ENCODE measurements around the gene FAM120B. TPM values are rescaled to one million over a fixed set of nuclear protein-coding genes. Genes with fewer than 3 reads are reported as not detected.

FAM120B gene
- total RNA-seq, 4 donors from 2014 or later = 24.6 to 40.3 (median 31.9) TPM

GRCh38 chr6:170307080-170307545 lies 555 bp downstream of the FAM120B start:
- H3K27ac ChIP-seq = peak overlapping the region; percentile 72 to 96 (median 90)
- H3K9me3 ChIP-seq = no peaks in the 10 kb centered on the region
- whole genome bisulfite sequencing, 2 donors (ENCODE audit: low coverage in 1 of 2) = 4 to 5% methylated on average over 13 to 15 of the region's 15 CpGs
- no peak for ATAC-seq
- H3K36me3 ChIP-seq = peaks cover 0 to 6% of the 10 kb centered on the region in 2 donors
- H3K27me3 ChIP-seq = no peaks in the 10 kb centered on the region
- no peak for TF ChIP-seq CTCF (IDR thresholded peaks at IDR 0.05)
- TF ChIP-seq POLR2A (IDR thresholded peaks at IDR 0.05) = no peak
- TF ChIP-seq EP300 (IDR thresholded peaks at IDR 0.05) = no peak
- no peak for TF ChIP-seq POLR2AphosphoS5 (IDR thresholded peaks at IDR 0.05)
- peak overlapping the region; percentile 88 to 97 for H3K4me3 ChIP-seq
- peaks cover 9 to 54% (median 12%) of the 10 kb centered on the region in 3 donors for H3K4me1 ChIP-seq

- WGBS, 2 donors (ENCODE audit: low coverage in 1 of 2) = 95 to 100% methylated on average over 1 of the region's 1 CpG
- ATAC-seq = no peak
Measured at GRCh38 chr6:170308761-170309160, 2.2 kb downstream of the FAM120B start.

GRCh38 chr6:170311696-170312095 lies 5.1 kb downstream of the FAM120B start:
- Histone ChIP-seq H3K36me3 (peaks cover 0 to 6% of the 10 kb centered on the region in 2 donors), H3K27ac (no peak overlapping the region), H3K27me3 (no peaks in the 10 kb centered on the region), H3K4me1 (peaks cover 12 to 63% (median 12%) of the 10 kb centered on the region in 3 donors), H3K9me3 (no peaks in the 10 kb centered on the region), H3K4me3 (no peak overlapping the region)
- TF ChIP-seq POLR2AphosphoS5 (IDR thresholded peaks at IDR 0.05) (no peak), CTCF (IDR thresholded peaks at IDR 0.05) (no peak), POLR2A (IDR thresholded peaks at IDR 0.05) (no peak), EP300 (IDR thresholded peaks at IDR 0.05) (no peak)
- no peak for ATAC-seq
- WGBS, 2 donors (ENCODE audit: low coverage in 1 of 2) = 65 to 74% methylated on average over 5 of the region's 5 CpGs

More at GRCh38 chr6:170308761-170309160, 2.2 kb downstream of the FAM120B start:
- TF ChIP-seq POLR2A (IDR thresholded peaks at IDR 0.05) = no peak
- TF ChIP-seq EP300 (IDR thresholded peaks at IDR 0.05) = no peak
- TF ChIP-seq CTCF (IDR thresholded peaks at IDR 0.05) = no peak
- TF ChIP-seq POLR2AphosphoS5 (IDR thresholded peaks at IDR 0.05) = no peak
- peaks cover 9 to 65% (median 12%) of the 10 kb centered on the region in 3 donors for H3K4me1 ChIP-seq
- no peak overlapping the region for H3K4me3 ChIP-seq
- H3K27me3 ChIP-seq = no peaks in the 10 kb centered on the region
- H3K36me3 ChIP-seq = peaks cover 0 to 6% of the 10 kb centered on the region in 2 donors
- H3K9me3 ChIP-seq = no peaks in the 10 kb centered on the region
- no peak overlapping the region for H3K27ac ChIP-seq

GRCh38 chr6:170312876-170313275 lies 6.3 kb downstream of the FAM120B start:
- Histone ChIP-seq H3K27ac (no peak overlapping the region), H3K36me3 (peaks cover 0 to 11% of the 10 kb centered on the region in 2 donors), H3K9me3 (no peaks in the 10 kb centered on the region), H3K4me3 (no peak overlapping the region), H3K27me3 (no peaks in the 10 kb centered on the region), H3K4me1 (peaks cover 6 to 54% (median 7%) of the 10 kb centered on the region in 3 donors)
- TF ChIP-seq CTCF (IDR thresholded peaks at IDR 0.05) = no peak
- ATAC-seq = no peak
- 97 to 100% methylated on average over 1 to 2 of the region's 2 CpGs for WGBS, 2 donors (ENCODE audit: low coverage in 1 of 2)

GRCh38 chr6:170313716-170314295 lies 7.2 kb downstream of the FAM120B start:
- WGBS, 2 donors (ENCODE audit: low coverage in 1 of 2) = 74 to 86% methylated on average over 4 to 6 of the region's 6 CpGs
- no peaks in the 10 kb centered on the region for H3K27me3 ChIP-seq
- H3K27ac ChIP-seq = no peak overlapping the region
- peaks cover 0 to 21% of the 10 kb centered on the region in 2 donors for H3K36me3 ChIP-seq
- H3K9me3 ChIP-seq = no peaks in the 10 kb centered on the region
- peaks cover 0 to 44% (median 3%) of the 10 kb centered on the region in 3 donors for H3K4me1 ChIP-seq
- ATAC-seq = no peak
- TF ChIP-seq POLR2A (IDR thresholded peaks at IDR 0.05) (no peak), CTCF (IDR thresholded peaks at IDR 0.05) (no peak), EP300 (IDR thresholded peaks at IDR 0.05) (no peak), POLR2AphosphoS5 (IDR thresholded peaks at IDR 0.05) (no peak)
- H3K4me3 ChIP-seq = no peak overlapping the region

All from gastroesophageal sphincter (tissue), 4 donors.